Measurements from ENCODE around the gene MST1.

MST1 gene

GRCh38 chr3:49723628-49724551 lies 34.6 kb upstream of the MST1 start, which contains the start of gene GMPPB:
TSS of gene GMPPB (minus strand) at chr3:49723951. CDS start at chr3:49723726, 225 bp downstream.
- peaks cover 38% of the 10 kb centered on the region for H3K36me3 ChIP-seq (replicated peaks)
- in situ Hi-C loops (cut with HindIII; ENCODE audit: low pct_ligation_motif_present, low sequenced_read_pairs): no loop called here
- peak within 1 kb of the TSS; percentile 100 for H3K4me3 ChIP-seq (ENCODE audit: low read depth, low read length)

DNA sequence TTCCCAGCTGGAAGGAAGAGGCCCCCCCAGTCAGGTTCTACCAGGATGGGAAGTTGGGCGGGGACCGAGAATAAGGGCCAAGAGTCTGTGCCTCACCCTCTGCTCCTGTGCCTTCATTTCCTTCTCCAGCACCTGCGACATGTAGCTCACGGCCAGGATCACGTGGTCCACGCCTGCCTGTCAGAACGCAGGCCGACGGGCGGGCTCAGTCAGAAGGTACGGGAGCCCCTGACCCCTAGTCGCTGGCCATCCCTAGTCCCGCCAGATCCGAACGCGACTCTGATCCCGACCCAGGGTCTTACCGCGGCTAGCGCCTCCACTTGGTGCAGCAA lies 34.0 kb upstream of the MST1 start:
- in situ Hi-C loops (cut with HindIII; ENCODE audit: low pct_ligation_motif_present, low sequenced_read_pairs): no loop called here
- Histone ChIP-seq H3K27me3 (replicated peaks) (no peaks in the 10 kb centered on the region), H3K36me3 (replicated peaks) (peaks cover 38% of the 10 kb centered on the region), H3K4me3 (ENCODE audit: low read depth, low read length) (peak overlapping the region; percentile 100), H3K27ac (peak overlapping the region; percentile 92)
- TF ChIP-seq, protein P1, sequence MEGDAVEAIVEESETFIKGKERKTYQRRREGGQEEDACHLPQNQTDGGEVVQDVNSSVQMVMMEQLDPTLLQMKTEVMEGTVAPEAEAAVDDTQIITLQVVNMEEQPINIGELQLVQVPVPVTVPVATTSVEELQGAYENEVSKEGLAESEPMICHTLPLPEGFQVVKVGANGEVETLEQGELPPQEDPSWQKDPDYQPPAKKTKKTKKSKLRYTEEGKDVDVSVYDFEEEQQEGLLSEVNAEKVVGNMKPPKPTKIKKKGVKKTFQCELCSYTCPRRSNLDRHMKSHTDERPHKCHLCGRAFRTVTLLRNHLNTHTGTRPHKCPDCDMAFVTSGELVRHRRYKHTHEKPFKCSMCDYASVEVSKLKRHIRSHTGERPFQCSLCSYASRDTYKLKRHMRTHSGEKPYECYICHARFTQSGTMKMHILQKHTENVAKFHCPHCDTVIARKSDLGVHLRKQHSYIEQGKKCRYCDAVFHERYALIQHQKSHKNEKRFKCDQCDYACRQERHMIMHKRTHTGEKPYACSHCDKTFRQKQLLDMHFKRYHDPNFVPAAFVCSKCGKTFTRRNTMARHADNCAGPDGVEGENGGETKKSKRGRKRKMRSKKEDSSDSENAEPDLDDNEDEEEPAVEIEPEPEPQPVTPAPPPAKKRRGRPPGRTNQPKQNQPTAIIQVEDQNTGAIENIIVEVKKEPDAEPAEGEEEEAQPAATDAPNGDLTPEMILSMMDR (IDR thresholded peaks at IDR 0.05; ENCODE audit: low read depth, low read length, missing control alignments): no peak
- DNase-seq: peak; percentile 41

More at GRCh38 chr3:49723628-49724551, 34.6 kb upstream of the MST1 start, which contains the start of gene GMPPB:
- TF ChIP-seq, protein P1 (IDR thresholded peaks at IDR 0.05; ENCODE audit: low read depth, low read length, missing control alignments): no peak
- Histone ChIP-seq H3K27me3 (replicated peaks) (no peaks in the 10 kb centered on the region), H3K27ac (peak within 1 kb of the TSS; percentile 92)
- peak; percentile 96 for DNase-seq

- Histone ChIP-seq H3K27me3 (replicated peaks) (no peaks in the 10 kb centered on the region), H3K36me3 (replicated peaks) (peaks cover 36% of the 10 kb centered on the region), H3K27ac (no peak overlapping the region), H3K4me3 (ENCODE audit: low read depth, low read length) (peak overlapping the region; percentile 100)
- TF ChIP-seq, protein P1 (IDR thresholded peaks at IDR 0.05; ENCODE audit: low read depth, low read length, missing control alignments): no peak
- in situ Hi-C loops (cut with HindIII; ENCODE audit: low pct_ligation_motif_present, low sequenced_read_pairs): no loop called here
- no peak for DNase-seq
These were observed 33.6 kb upstream of the MST1 start for GRCh38 chr3:49722896-49723295.

DNA sequence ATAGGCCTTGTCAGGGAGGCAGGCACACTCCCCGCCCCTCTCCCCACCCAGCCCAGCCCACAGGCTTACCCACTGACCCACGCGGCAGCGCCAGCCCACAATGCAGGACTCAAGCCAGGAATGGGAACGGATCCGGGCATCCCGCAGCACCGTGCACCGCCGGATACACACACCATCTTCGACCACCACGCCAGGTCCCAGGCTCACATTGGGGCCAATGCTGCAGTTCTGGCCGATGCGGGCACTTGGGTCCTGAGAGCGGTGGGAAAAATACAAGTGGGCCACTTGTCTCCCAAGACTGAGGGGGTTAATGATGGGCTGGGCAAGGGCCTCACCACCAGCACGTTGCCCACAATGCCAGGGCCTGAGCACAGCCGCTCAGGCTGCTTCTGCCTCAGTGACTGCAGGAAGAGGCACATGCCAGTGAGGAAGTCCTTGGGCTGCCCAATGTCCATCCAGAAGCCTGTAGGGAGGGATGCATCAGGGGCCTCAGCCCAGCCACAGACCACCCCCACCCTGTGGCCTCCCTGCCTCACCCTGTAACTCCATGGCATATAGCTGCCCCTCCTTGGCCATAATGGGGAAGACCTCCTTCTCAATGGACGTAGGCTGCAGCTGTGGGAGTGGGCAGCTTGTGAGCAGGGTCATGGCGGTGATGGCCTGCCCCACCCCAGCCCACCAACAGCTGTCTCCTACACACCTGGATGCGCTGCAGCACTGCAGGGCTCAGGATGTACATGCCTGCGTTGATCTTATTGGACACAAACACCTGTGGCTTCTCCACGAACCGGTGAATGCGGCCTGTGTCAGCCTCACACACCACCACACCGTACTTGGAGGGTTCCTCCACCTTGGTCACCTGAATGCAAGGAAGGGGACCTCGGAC lies 32.9 kb upstream of the MST1 start:
- Histone ChIP-seq H3K27ac (no peak overlapping the region), H3K27me3 (replicated peaks) (no peaks in the 10 kb centered on the region), H3K4me3 (ENCODE audit: low read depth, low read length) (peak overlapping the region; percentile 100), H3K36me3 (replicated peaks) (peaks cover 29% of the 10 kb centered on the region)
- in situ Hi-C loops (cut with HindIII; ENCODE audit: low pct_ligation_motif_present, low sequenced_read_pairs): no loop called here
- TF ChIP-seq, protein P1 (IDR thresholded peaks at IDR 0.05; ENCODE audit: low read depth, low read length, missing control alignments): no peak
- DNase-seq: no peak

DNA sequence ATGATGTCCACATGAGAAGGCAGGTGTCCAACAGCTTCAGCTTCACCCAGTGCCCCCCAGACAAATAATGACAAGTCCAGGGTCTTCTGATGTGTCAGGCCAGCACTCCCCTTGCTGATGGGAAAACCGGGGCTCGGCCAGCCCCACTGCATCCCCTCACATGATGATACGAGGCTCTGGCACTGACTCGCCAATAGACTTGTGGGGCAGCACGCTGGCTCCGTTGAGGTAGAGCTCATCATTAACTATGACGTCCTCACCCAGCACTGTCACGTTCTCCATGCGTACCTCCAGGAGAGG lies 32.3 kb upstream of the MST1 start:
- in situ Hi-C loops (cut with HindIII; ENCODE audit: low pct_ligation_motif_present, low sequenced_read_pairs): no loop called here
- H3K27ac ChIP-seq: no peak overlapping the region
- H3K27me3 ChIP-seq (replicated peaks): no peaks in the 10 kb centered on the region
- H3K36me3 ChIP-seq (replicated peaks): peaks cover 23% of the 10 kb centered on the region
- no peak overlapping the region for H3K4me3 ChIP-seq (ENCODE audit: low read depth, low read length)
- DNase-seq: no peak
- TF ChIP-seq, protein P1 (IDR thresholded peaks at IDR 0.05; ENCODE audit: low read depth, low read length, missing control alignments): no peak
